PC-3 (cell line): ENCODE results near the gene DBNL. TPM values are rescaled to one million over a fixed set of nuclear protein-coding genes. Genes with fewer than 3 reads are reported as not detected.

Source experiments
- ATAC-seq: fragments of 200-7000 bp; cut with Tn5 transposase; 2 replicates; pipeline ENCODE4 v1.9.1; 2020; ENCODE audit warnings: mild to moderate bottlenecking, moderate library complexity
- BruUV-seq: library from RNA; stranded (reverse); fragments of 400-500 nt; replicated peaks from 2 replicates; lab custom pipeline; 2021; lab: Mats Ljungman, UMichigan
- CTCF ChIA-PET: fragments of 300-600 bp; sonication (Branson Sonifier 250); formaldehyde crosslinking; loops from one replicate; lab custom pipeline; 2022; ENCODE audit warnings: antibody characterized with exemption; lab: Charles Lee
- POLR2A ChIA-PET: fragments of 300-600 bp; sonication (Branson Sonifier 250); formaldehyde crosslinking; loops from one replicate; lab custom pipeline; 2022; ENCODE audit warnings: antibody characterized with exemption; ENCODE audit not compliant: unreplicated experiment; lab: Charles Lee
- DNase-seq: peaks from one replicate; pipeline ENCODE4 v3.0.0-alpha.2; 2015
- H2AFZ ChIP-seq: fragments of 300-600 bp; sonication (generic); 2 replicates; pipeline ENCODE4 v1.6.0; 2016; ENCODE audit warnings: antibody characterized with exemption, low read length
- H3F3A ChIP-seq: fragments of 300-600 bp; sonication (generic); one replicate; pipeline ENCODE4 v1.6.0; 2017; ENCODE audit warnings: antibody characterized with exemption, low read length, control low read depth, mild to moderate bottlenecking; ENCODE audit not compliant: unreplicated experiment
- H3K27ac ChIP-seq: fragments of 300-600 bp; sonication (generic); 2 replicates; pipeline ENCODE4 v1.5.1; 2016; ENCODE audit warnings: mild to moderate bottlenecking, low read length
- H3K27me3 ChIP-seq: fragments of 300-600 bp; sonication (generic); 2 replicates; pipeline ENCODE4 v1.6.1; 2016; ENCODE audit warnings: low read length, mixed read lengths
- H3K36me3 ChIP-seq: fragments of 300-600 bp; sonication (generic); 2 replicates; pipeline ENCODE4 v1.6.1; 2016; ENCODE audit warnings: low read depth, mixed run types, low read length, mixed read lengths
- H3K4me1 ChIP-seq: fragments of 300-600 bp; sonication (generic); 2 replicates; pipeline ENCODE4 v1.5.1; 2016; ENCODE audit warnings: low read length; ENCODE audit not compliant: insufficient read depth
- H3K4me2 ChIP-seq: fragments of 300-600 bp; sonication (generic); 2 replicates; pipeline ENCODE4 v1.6.0; 2016; ENCODE audit warnings: low read length
- H3K4me3 ChIP-seq: fragments of 300-600 bp; sonication (generic); 2 replicates; pipeline ENCODE4 v1.5.1; 2016; ENCODE audit warnings: mild to moderate bottlenecking, low read length, mixed read lengths
- H3K79me2 ChIP-seq: fragments of 300-600 bp; sonication (generic); 2 replicates; pipeline ENCODE4 v1.6.1; 2017; ENCODE audit warnings: low read length, mixed read lengths
- H3K9ac ChIP-seq: fragments of 300-600 bp; sonication (generic); 2 replicates; pipeline ENCODE4 v1.6.0; 2016; ENCODE audit warnings: mild to moderate bottlenecking, low read length
- H3K9me2 ChIP-seq: fragments of 300-600 bp; sonication (generic); replicated peaks from 2 replicates; pipeline ENCODE4 v1.6.1; 2016; ENCODE audit warnings: mixed run types, low read length, mixed read lengths
- H3K9me3 ChIP-seq: fragments of 300-600 bp; sonication (generic); 2 replicates; pipeline ENCODE4 v1.6.1; 2016; ENCODE audit warnings: low read length, mixed read lengths
- H4K20me1 ChIP-seq: fragments of 300-600 bp; sonication (generic); 2 replicates; pipeline ENCODE4 v1.6.1; 2016; ENCODE audit warnings: low read length, mixed read lengths
- CTCF ChIP-seq: fragments of 300-600 bp; sonication (generic); conservative IDR thresholded peaks from 2 replicates; pipeline ENCODE4 v1.5.1; 2017; ENCODE audit warnings: antibody characterized with exemption, low read depth, mild to moderate bottlenecking, low read length
- EZH2 ChIP-seq: fragments of 300-600 bp; sonication (generic); IDR thresholded peaks from one replicate; pipeline ENCODE4 v1.6.1; 2017; ENCODE audit warnings: antibody characterized with exemption, mild to moderate bottlenecking, low read length; ENCODE audit not compliant: unreplicated experiment
- EZH2phosphoT487 ChIP-seq: fragments of 300-600 bp; sonication (generic); IDR thresholded peaks from 2 replicates; pipeline ENCODE4 v1.6.1; 2018; ENCODE audit warnings: mild to moderate bottlenecking, antibody characterized with exemption, low read length, borderline replicate concordance
- intact Hi-C: fragments of 100-400 bp; cut with micrococcal nuclease; formaldehyde crosslinking; loops from 2 replicates; pipeline ENCODE4 v1.9.0; 2023
- total RNA-seq: library from RNA; depleted of rRNA; stranded (reverse); fragments of >200 nt; gene quantifications from 2 replicates; pipeline ENCODE4 v1.2.3, GENCODE V29; 2014

Gene DBNL
- total RNA-seq, 1 experiment from 2014 or later = 108 TPM

GRCh38 chr7:44103923-44104859, 59.7 kb downstream of the DBNL start, which contains the start of gene AEBP1:
Gene AEBP1 (plus strand): TSS chr7:44104345. CDS start chr7:44104666, 321 bp downstream.
- intact Hi-C loops = no loop called here
- Histone ChIP-seq H3K9ac (no peak within 1 kb of the TSS), H3K27ac (no peak within 1 kb of the TSS), H3K36me3 (no peaks in the 10 kb centered on the region), H3K9me2 (no peaks in the 10 kb centered on the region), H3F3A (no peaks in the 10 kb centered on the region), H4K20me1 (no peaks in the 10 kb centered on the region), H3K4me3 (no peak within 1 kb of the TSS), H3K4me2 (no peak within 1 kb of the TSS), H3K79me2 (no peaks in the 10 kb centered on the region), H3K9me3 (no peaks in the 10 kb centered on the region), H3K27me3 (no peaks in the 10 kb centered on the region), H3K4me1 (no peaks in the 10 kb centered on the region), H2AFZ (no peak within 1 kb of the TSS)
- TF ChIP-seq EZH2phosphoT487 (no peak), EZH2 (no peak), CTCF (no peak)
- no TSS peak for BruUV-seq
- ATAC-seq (no peak), DNase-seq (no peak)
- POLR2A ChIA-PET = no interaction called here
- CTCF ChIA-PET = no interaction called here

DNA sequence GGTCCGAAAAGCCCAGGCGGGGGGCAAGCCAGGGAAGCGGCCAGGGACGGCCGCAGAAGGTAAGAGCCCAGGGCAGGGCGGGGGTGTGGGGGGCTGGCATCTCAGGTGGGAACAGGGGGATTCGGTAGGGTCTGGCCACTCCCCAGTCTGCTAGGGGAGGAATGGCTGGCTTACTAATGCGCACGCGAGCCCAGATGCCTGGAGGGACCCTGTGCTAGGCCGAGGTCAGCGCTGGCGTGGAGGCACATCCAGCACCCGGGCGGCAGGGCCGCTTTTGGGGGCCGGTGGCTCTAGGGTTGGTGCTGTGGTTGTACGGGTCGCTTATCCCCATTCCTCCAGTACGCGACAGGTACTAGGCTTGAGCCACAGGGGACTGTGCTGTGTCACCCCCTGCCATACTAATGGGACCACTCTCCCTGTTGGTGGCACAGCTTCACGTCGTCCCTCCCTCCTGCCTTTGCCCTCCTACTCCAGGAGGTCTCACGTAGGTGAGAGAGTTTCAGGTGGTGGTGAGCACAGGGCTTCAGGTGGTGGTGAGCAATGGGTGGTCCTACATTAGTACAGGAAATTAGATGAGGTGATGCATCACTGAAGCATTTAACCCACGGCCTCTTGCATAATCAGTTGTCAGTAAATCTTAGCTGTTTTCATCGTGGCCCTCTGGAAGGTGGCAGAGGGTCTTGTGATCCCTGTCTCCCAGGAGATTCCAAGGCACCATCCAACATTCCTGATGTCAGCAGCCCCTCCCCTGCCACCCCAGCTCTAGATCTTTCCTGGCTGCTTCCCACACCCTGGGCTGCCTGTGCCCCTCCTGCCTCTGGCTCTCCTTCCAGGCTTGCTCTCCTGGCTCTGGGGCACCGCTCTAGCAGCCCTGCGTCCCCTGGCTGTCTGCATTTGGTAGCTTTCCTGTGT, 60.6 kb downstream of the DBNL start:
- Histone ChIP-seq H3F3A (no peaks in the 10 kb centered on the region), H4K20me1 (no peaks in the 10 kb centered on the region), H3K79me2 (no peaks in the 10 kb centered on the region), H3K36me3 (no peaks in the 10 kb centered on the region), H3K4me3 (no peak overlapping the region), H3K9me2 (no peaks in the 10 kb centered on the region), H3K9me3 (no peaks in the 10 kb centered on the region), H3K4me1 (no peaks in the 10 kb centered on the region), H2AFZ (no peak overlapping the region), H3K9ac (no peak overlapping the region), H3K4me2 (no peak overlapping the region), H3K27me3 (no peaks in the 10 kb centered on the region), H3K27ac (no peak overlapping the region)
- ChIA-PET CTCF (no interaction called here), POLR2A (interaction anchor here (0.5 kb wide), 1 partner anchor 15 kb away, joined by 40 read pairs; no protein-coding TSS in a partner anchor)
- TF ChIP-seq EZH2phosphoT487 = no peak
- no peak for TF ChIP-seq EZH2
- no peak for TF ChIP-seq CTCF
- no peak for ATAC-seq
- intact Hi-C loops = no loop called here
- no peak for DNase-seq
- no TSS peak for BruUV-seq
